ENCODE results near the gene VHLL.

VHLL gene

GRCh38 chr1:156289857-156290256 lies 9.2 kb downstream of the VHLL start:
- no peak for DNase-seq

- no peak for DNase-seq
Observed at GRCh38 chr1:156286061-156286460, 13.0 kb downstream of the VHLL start.

- DNase-seq, result no peak
Observed at GRCh38 chr1:156285437-156285836, 13.7 kb downstream of the VHLL start.

GRCh38 chr1:156284757-156285156 lies 14.3 kb downstream of the VHLL start:
- no peak for DNase-seq

- no peak for DNase-seq
Observed at GRCh38 chr1:156284112-156284511, 15.0 kb downstream of the VHLL start, which contains the start of gene TMEM79. Gene TMEM79 (plus strand): TSS chr1:156284325. CDS start chr1:156285227, 902 bp downstream.

GRCh38 chr1:156283521-156283920 lies 15.6 kb downstream of the VHLL start:
- no peak for DNase-seq

- peak; percentile 98 for DNase-seq
Observed at GRCh38 chr1:156282479-156283222, 16.5 kb downstream of the VHLL start, which contains the start of gene SMG5. Gene SMG5 (minus strand): TSS chr1:156282825. CDS start chr1:156282680, 145 bp downstream.

GRCh38 chr1:156281693-156282478 lies 17.2 kb downstream of the VHLL start:
- DNase-seq, result peak; percentile 9

- peak; percentile 27 for DNase-seq
Observed at GRCh38 chr1:156281281-156281680, 17.8 kb downstream of the VHLL start.

GRCh38 chr1:156279837-156280236 lies 19.3 kb downstream of the VHLL start:
- DNase-seq, result no peak

GRCh38 chr1:156276966-156277381 lies 22.1 kb downstream of the VHLL start:
- DNase-seq, result no peak

GRCh38 chr1:156276532-156276931 lies 22.6 kb downstream of the VHLL start:
- DNase-seq, result no peak

GRCh38 chr1:156270314-156270713 lies 28.8 kb downstream of the VHLL start:
- DNase-seq, result no peak

GRCh38 chr1:156268336-156268735 lies 30.8 kb downstream of the VHLL start:
- no peak for DNase-seq

GRCh38 chr1:156266051-156266450 lies 33.1 kb downstream of the VHLL start:
- DNase-seq, result no peak

GRCh38 chr1:156263288-156263655 lies 35.8 kb downstream of the VHLL start:
- no peak for DNase-seq

- no peak for DNase-seq
Observed at GRCh38 chr1:156262461-156263287, 36.4 kb downstream of the VHLL start.

GRCh38 chr1:156260896-156261295 lies 38.2 kb downstream of the VHLL start:
- DNase-seq, result no peak

GRCh38 chr1:156259805-156260204 lies 39.3 kb downstream of the VHLL start:
- DNase-seq, result no peak

- DNase-seq, result no peak
Observed at GRCh38 chr1:156258859-156259258, 40.2 kb downstream of the VHLL start.

GRCh38 chr1:156257711-156258110 lies 41.4 kb downstream of the VHLL start:
- no peak for DNase-seq

GRCh38 chr1:156253634-156254033 lies 45.5 kb downstream of the VHLL start:
- no peak for DNase-seq

- DNase-seq, result no peak
Observed at GRCh38 chr1:156251527-156251926, 47.6 kb downstream of the VHLL start.

All from CD4-positive, alpha-beta T cell treated with Interleukin-12 subunit alpha and Interleukin-12 subunit beta, for 1 hour (primary cell).